HepG2 (cell line): ENCODE data around the gene CAMTA1. TPM values are rescaled to one million over a fixed set of nuclear protein-coding genes. Genes with fewer than 3 reads are reported as not detected.
A peak's percentile ranks its signal among the peaks of the same experiment; 100 is the strongest.

ENCODE experiments used
- ATAD3A ChIP-seq: sonication (generic); formaldehyde crosslinking; IDR thresholded peaks from 2 replicates; pipeline ENCODE4 v1.4.0; 2020; ENCODE audit warnings: missing genetic modification reagents
- CAMTA2 ChIP-seq: sonication (generic); formaldehyde crosslinking; IDR thresholded peaks from 2 replicates; pipeline ENCODE4 v1.4.0; 2020; ENCODE audit warnings: mild to moderate bottlenecking, missing genetic modification reagents, borderline replicate concordance
- FIP1L1 ChIP-seq: fragments of 200-400 bp; formaldehyde crosslinking; IDR thresholded peaks from 2 replicates; pipeline ENCODE4 v1.6.1; 2018; ENCODE audit warnings: low read depth, mild to moderate bottlenecking, low read length, moderate library complexity, borderline replicate concordance; ENCODE audit not compliant: insufficient read depth
- GLI4 ChIP-seq: sonication (generic); formaldehyde crosslinking; IDR thresholded peaks from 2 replicates; pipeline ENCODE4 v1.5.1; 2020; ENCODE audit warnings: missing genetic modification reagents, mild to moderate bottlenecking, moderate library complexity, borderline replicate concordance
- JDP2 ChIP-seq: sonication (generic); formaldehyde crosslinking; IDR thresholded peaks from 2 replicates; pipeline ENCODE4 v1.8.1; 2022; ENCODE audit warnings: missing genetic modification reagents, borderline replicate concordance
- KLF16 ChIP-seq, 2 experiments: sonication (generic) in 1 of 2; formaldehyde crosslinking in 1 of 2; IDR thresholded peaks; 2 replicates each; pipeline versions ENCODE4 v1.6.1 to v1.8.0; 2016 to 2023; ENCODE audit warnings: missing genetic modification reagents in 2 of 2, missing compliant biosample characterization in 1 of 2
- KLF9 ChIP-seq: IDR thresholded peaks from 2 replicates; pipeline ENCODE4 v1.6.1; 2016; ENCODE audit warnings: low read depth
- MTERF4 ChIP-seq: sonication (generic); formaldehyde crosslinking; IDR thresholded peaks from 2 replicates; pipeline ENCODE4 v1.8.0; 2023; ENCODE audit warnings: mild to moderate bottlenecking, missing genetic modification reagents
- NCOR1 ChIP-seq: fragments of 200-600 bp; sonication (generic); IDR thresholded peaks from 2 replicates; pipeline ENCODE4 v1.7.0; 2017; ENCODE audit warnings: antibody characterized with exemption, low read length, borderline replicate concordance
- POLR2G ChIP-seq: fragments of 200-400 bp; formaldehyde crosslinking; IDR thresholded peaks from 2 replicates; pipeline ENCODE4 v1.6.1; 2018; ENCODE audit warnings: mild to moderate bottlenecking, low read depth, low read length, moderate library complexity
- SNAPC4 ChIP-seq: sonication (generic); formaldehyde crosslinking; IDR thresholded peaks from 2 replicates; pipeline ENCODE4 v1.4.0; 2020; ENCODE audit warnings: mild to moderate bottlenecking, missing genetic modification reagents
- SUZ12 ChIP-seq: fragments of 150-350 bp; IDR thresholded peaks from 2 replicates; pipeline ENCODE4 v1.6.1; 2014; ENCODE audit warnings: low read depth, low read length
- TCF7 ChIP-seq: sonication (generic); IDR thresholded peaks from 2 replicates; pipeline ENCODE4 v1.6.1; 2016; ENCODE audit warnings: antibody characterized with exemption, low read depth
- TGIF2 ChIP-seq: IDR thresholded peaks from 2 replicates; pipeline ENCODE4 v1.6.1; 2016; ENCODE audit warnings: control low read depth, missing compliant biosample characterization
- ZFP62 ChIP-seq: sonication (generic); formaldehyde crosslinking; IDR thresholded peaks from 2 replicates; pipeline ENCODE4 v1.4.0; 2020; ENCODE audit warnings: missing genetic modification reagents
- ZNF101 ChIP-seq: sonication (generic); formaldehyde crosslinking; IDR thresholded peaks from 2 replicates; pipeline ENCODE4 v1.4.0; 2020; ENCODE audit warnings: mild to moderate bottlenecking, low read depth, missing genetic modification reagents, borderline replicate concordance
- ZNF274 ChIP-seq: sonication (generic); formaldehyde crosslinking; IDR thresholded peaks from 2 replicates; pipeline ENCODE4 v1.5.1; 2020; ENCODE audit warnings: mild to moderate bottlenecking, missing genetic modification reagents
- ZNF468 ChIP-seq: sonication (generic); formaldehyde crosslinking; IDR thresholded peaks from 2 replicates; pipeline ENCODE4 v1.8.0; 2022; ENCODE audit warnings: mild to moderate bottlenecking, moderate library complexity, missing genetic modification reagents
- ZNF609 ChIP-seq: sonication (generic); formaldehyde crosslinking; IDR thresholded peaks from 2 replicates; pipeline ENCODE4 v1.4.0; 2020; ENCODE audit warnings: mild to moderate bottlenecking, missing genetic modification reagents, borderline replicate concordance
- ZNF816 ChIP-seq: sonication (generic); formaldehyde crosslinking; IDR thresholded peaks from 2 replicates; pipeline ENCODE4 v1.8.0; 2022; ENCODE audit warnings: missing genetic modification reagents, mild to moderate bottlenecking, borderline replicate concordance
- ZSCAN31 ChIP-seq: sonication (generic); formaldehyde crosslinking; IDR thresholded peaks from 2 replicates; pipeline ENCODE4 v1.5.0; 2020; ENCODE audit warnings: low read depth, mild to moderate bottlenecking, missing genetic modification reagents
- polyA plus RNA-seq, 8 experiments: library from polyadenylated mRNA; depleted of rRNA in 3 of 8; stranded (reverse) in 7 of 8; unstranded in 1 of 8; fragments of >200 nt; fragmentation: Illumina TruSeq in 4 of 8; extraction: Trizol in 4 of 8; gene quantifications; 2 replicates each; pipeline versions ENCODE4 v1.2.1 to v1.2.3, GENCODE V29; 2011 to 2016; ENCODE audit warnings: low read depth in 4 of 8, missing spikeins in 1 of 8, mixed read lengths in 1 of 8; ENCODE audit not compliant: insufficient read depth in 1 of 8
- total RNA-seq, 5 experiments: library from RNA; depleted of rRNA; stranded (reverse); fragments of >200 nt; fragmentation: Illumina TruSeq; extraction: Trizol; gene quantifications; 2 replicates each; pipeline ENCODE4 v1.2.3, GENCODE V29; 2016; ENCODE audit warnings: low read depth in 1 of 5

Gene CAMTA1
- total and polyA plus RNA-seq, 2 of the 13 experiments (the other 11 are each of a cell fraction or from before 2014, with no cell fraction given), result 25.0 to 36.4 TPM

- no peak; the same call in 1 of the 2 replicates for TF ChIP-seq ZNF609
- no peak for TF ChIP-seq ZNF468 (CRISPR knock-in tag)
- no peak for TF ChIP-seq SUZ12
- no peak for TF ChIP-seq ZNF816 (CRISPR knock-in tag)
- TF ChIP-seq CAMTA2, result no peak
- TF ChIP-seq JDP2 (CRISPR knock-in tag), result no peak
- peak in 1 of 2 experiments; percentile 49; a peak in 1 of 4 replicates for TF ChIP-seq KLF16 (CRISPR knock-in tag; IDR thresholded peaks at IDR 0.05)
- no peak for TF ChIP-seq MTERF4 (CRISPR knock-in tag)
- TF ChIP-seq ATAD3A (CRISPR knock-in tag), result no peak
- no peak for TF ChIP-seq ZNF101 (CRISPR knock-in tag)
- no peak for TF ChIP-seq POLR2G
- TF ChIP-seq ZNF274 (CRISPR knock-in tag), result no peak
- TF ChIP-seq GLI4, result no peak
- TF ChIP-seq FIP1L1, result no peak
- no peak for TF ChIP-seq TGIF2 (CRISPR knock-in tag)
- peak; percentile 80; the same call in 1 of the 2 replicates for TF ChIP-seq NCOR1
- no peak for TF ChIP-seq ZSCAN31 (CRISPR knock-in tag)
- TF ChIP-seq ZFP62 (CRISPR knock-in tag), result no peak
- no peak for TF ChIP-seq SNAPC4
- peak; percentile 27; the same call in 1 of the 2 replicates for TF ChIP-seq TCF7
- TF ChIP-seq KLF9 (CRISPR knock-in tag), result no peak
Observed at GRCh38 chr1:7688659-7689058, 903.4 kb downstream of the CAMTA1 start (continued).
